WTC11 (cell line): ENCODE results near the gene JAKMIP3.

Experiments used
- CTCF ChIP-seq: fragments of 200-600 bp; IDR thresholded peaks from 2 replicates; pipeline ENCODE4 v1.8.0; 2022; ENCODE audit warnings: antibody characterized with exemption
- IRF1 ChIP-seq: sonication (generic); formaldehyde crosslinking; IDR thresholded peaks from 2 replicates; pipeline ENCODE4 v1.8.0; 2023; ENCODE audit warnings: missing genetic modification reagents
- IRF2 ChIP-seq: sonication (generic); formaldehyde crosslinking; IDR thresholded peaks from 2 replicates; pipeline ENCODE4 v1.8.0; 2022; ENCODE audit warnings: low read depth, missing genetic modification reagents, borderline replicate concordance
- JUN ChIP-seq: sonication (generic); formaldehyde crosslinking; IDR thresholded peaks from 2 replicates; pipeline ENCODE4 v1.8.0; 2023; ENCODE audit warnings: mild to moderate bottlenecking, missing genetic modification reagents
- NFE2L1 ChIP-seq: sonication (generic); formaldehyde crosslinking; IDR thresholded peaks from 2 replicates; pipeline ENCODE4 v1.8.1; 2023; ENCODE audit warnings: missing genetic modification reagents
- NFYB ChIP-seq: sonication (generic); formaldehyde crosslinking; conservative IDR thresholded peaks from 2 replicates; pipeline ENCODE4 v1.8.0; 2022; ENCODE audit warnings: low read depth, missing genetic modification reagents
- PREB ChIP-seq: sonication (generic); formaldehyde crosslinking; IDR thresholded peaks from 2 replicates; pipeline ENCODE4 v1.8.1; 2022; ENCODE audit warnings: mild to moderate bottlenecking, missing genetic modification reagents, moderate library complexity, borderline replicate concordance
- ZBTB21 ChIP-seq: sonication (generic); formaldehyde crosslinking; IDR thresholded peaks from 2 replicates; pipeline ENCODE4 v1.8.1; 2023; ENCODE audit warnings: mild to moderate bottlenecking, missing genetic modification reagents, borderline replicate concordance

DNA sequence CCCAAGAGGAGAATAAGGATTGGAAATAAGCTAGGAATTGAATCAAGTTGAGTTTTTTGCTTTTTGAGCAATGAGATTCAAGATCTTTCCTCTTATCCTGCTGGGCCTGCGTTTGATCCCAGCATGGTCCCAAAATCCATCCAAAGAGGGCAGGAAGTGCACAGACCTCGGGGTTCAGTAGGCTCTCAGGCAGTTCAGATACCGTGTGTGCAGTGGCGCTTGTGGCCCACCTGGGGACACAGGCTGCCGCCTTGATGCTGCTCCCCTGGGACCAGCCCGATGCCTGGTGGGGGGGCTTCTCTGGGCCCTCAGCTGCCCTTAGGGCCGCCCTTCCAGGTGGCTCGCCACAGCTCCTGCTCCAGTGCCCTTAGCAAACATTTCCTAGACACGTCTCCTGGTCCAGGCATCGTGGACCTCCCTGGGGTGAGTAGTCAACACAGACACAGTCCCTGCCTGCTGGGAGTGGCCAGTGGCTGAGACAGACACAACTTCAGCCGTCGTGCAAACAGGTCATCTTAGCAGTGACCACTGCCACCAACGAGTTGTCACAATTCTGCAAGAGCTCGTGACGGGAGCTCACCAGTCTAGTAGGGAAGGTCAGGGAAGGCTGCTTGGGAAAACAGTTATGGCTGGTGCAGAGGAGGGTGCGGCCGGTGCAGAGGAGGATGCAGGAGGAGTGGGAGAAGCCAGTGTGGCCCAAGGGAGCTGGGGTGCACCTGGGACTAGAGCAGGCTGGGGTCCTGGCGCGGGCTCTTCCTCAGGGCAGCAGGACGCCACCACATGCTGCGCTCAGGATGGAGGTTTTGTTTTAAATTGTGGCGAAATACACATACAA lies 21.7 kb upstream of the JAKMIP3 start:
- no peak for TF ChIP-seq NFE2L1 (CRISPR knock-in tag)
- no peak for TF ChIP-seq CTCF
- TF ChIP-seq IRF2: no peak
- TF ChIP-seq NFYB: no peak
- no peak for TF ChIP-seq ZBTB21 (CRISPR knock-in tag)
- TF ChIP-seq PREB (CRISPR knock-in tag): no peak
- no peak for TF ChIP-seq JUN (CRISPR knock-in tag)
- TF ChIP-seq IRF1: no peak
